Measurements from ENCODE around the gene TPCN2. TPM values are rescaled to one million over a fixed set of nuclear protein-coding genes. Genes with fewer than 3 reads are reported as not detected.
"Not testable (repeated sequence)": the region's sequence is repeated elsewhere in the genome, so short reads cannot be mapped to it uniquely, and the experiment has no call there.

Gene TPCN2
- total and polyA plus RNA-seq, 11 donors = 4.1 to 17.6 (median 7.5) TPM

DNA sequence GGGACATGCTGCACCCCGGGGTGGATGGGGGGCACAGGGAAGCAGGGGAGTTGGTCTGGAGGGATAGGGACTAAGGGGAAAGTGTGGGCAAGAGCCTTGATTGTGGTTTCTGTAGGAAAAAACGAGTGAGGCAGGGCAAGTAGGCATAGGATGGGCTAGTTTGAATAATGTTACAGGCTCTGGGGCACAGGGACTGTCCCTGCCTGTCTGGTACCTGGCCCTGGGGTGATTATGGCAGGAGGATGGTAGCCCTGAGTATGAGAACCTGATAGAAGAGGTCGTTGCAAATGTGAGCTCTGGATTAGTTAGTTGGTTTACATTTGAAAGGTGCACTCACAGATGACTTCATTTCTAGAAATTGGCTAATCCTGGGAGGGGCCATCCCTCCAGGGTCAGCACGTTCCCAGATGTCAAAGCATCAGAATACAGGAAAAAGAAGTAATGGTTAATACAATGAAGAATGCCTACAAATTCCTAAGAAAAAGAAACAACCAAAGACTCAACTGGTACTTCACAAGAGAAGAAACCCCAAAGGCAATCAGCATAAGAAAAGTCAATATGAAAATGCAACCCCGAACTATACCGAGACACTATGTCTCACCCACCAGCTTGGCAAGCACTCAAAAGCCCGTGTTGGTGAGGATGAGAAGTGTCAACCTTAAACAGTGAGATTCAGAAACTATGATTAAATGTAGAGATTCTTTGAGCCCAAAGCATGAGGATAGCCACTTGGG is 95.8 kb downstream of the TPCN2 start:
- H3K27ac ChIP-seq = no peak overlapping the region
- H3K4me1 ChIP-seq = no peaks in the 10 kb centered on the region
- TF ChIP-seq, protein P1, sequence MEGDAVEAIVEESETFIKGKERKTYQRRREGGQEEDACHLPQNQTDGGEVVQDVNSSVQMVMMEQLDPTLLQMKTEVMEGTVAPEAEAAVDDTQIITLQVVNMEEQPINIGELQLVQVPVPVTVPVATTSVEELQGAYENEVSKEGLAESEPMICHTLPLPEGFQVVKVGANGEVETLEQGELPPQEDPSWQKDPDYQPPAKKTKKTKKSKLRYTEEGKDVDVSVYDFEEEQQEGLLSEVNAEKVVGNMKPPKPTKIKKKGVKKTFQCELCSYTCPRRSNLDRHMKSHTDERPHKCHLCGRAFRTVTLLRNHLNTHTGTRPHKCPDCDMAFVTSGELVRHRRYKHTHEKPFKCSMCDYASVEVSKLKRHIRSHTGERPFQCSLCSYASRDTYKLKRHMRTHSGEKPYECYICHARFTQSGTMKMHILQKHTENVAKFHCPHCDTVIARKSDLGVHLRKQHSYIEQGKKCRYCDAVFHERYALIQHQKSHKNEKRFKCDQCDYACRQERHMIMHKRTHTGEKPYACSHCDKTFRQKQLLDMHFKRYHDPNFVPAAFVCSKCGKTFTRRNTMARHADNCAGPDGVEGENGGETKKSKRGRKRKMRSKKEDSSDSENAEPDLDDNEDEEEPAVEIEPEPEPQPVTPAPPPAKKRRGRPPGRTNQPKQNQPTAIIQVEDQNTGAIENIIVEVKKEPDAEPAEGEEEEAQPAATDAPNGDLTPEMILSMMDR (IDR thresholded peaks at IDR 0.05) = no peak
- no peak for TF ChIP-seq POLR2A (IDR thresholded peaks at IDR 0.05)
- no peaks in the 10 kb centered on the region for H3K27me3 ChIP-seq
- DNase-seq = no peak
- intact Hi-C loops (cut with DNase I) = no loop called here
- WGBS, 4 donors = 79 to 84% (median 81%) methylated on average over 7 of the region's 7 CpGs
- no peak overlapping the region for H3K4me3 ChIP-seq
- no peaks in the 10 kb centered on the region for H3K36me3 ChIP-seq
- H3K9me3 ChIP-seq = peaks cover 0 to 28% (median 12%) of the 10 kb centered on the region in 12 donors
- no peak for ATAC-seq

DNA sequence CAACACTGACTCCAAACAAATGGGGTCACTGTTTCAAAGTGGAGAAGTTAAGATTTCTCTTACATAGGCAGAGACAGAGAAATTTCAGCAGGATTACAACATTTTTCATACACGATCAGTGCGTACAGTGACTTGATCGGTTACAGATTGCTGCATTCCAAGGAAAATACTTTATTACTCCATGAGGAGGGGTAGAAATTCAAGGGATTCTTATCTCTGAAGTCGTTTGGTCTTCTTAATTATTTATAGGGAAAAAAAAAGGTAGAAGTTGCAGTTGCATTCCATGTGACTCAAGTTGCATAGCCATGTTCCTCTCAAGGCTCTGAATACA is 96.3 kb downstream of the TPCN2 start:
- WGBS, 4 donors = 76 to 85% (median 79%) methylated on average over 4 of the region's 4 CpGs

DNA sequence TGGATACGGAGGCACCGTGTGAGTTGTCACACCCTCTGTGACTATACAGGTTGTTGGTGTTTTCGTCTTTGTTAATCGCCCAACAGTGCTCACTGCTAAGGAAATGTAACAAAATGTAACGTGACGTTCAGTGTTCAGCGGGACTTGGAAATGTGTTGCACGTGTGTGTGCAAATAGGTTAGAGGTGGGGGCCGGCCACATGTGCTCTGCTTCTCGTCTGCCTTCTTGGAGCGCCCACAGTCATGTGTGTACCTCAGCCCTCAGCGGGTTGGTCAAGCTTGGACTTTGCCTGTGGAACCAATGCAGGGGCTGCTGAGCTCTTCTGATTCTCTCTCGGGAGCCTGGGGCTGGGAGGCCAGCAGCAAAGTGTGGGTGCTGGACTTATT is 99.6 kb downstream of the TPCN2 start:
- TF ChIP-seq, protein P1 (IDR thresholded peaks at IDR 0.05) = no peak
- no peak for TF ChIP-seq POLR2A (IDR thresholded peaks at IDR 0.05)
- intact Hi-C loops (cut with DNase I) = no loop called here
- no peak for ATAC-seq
- no peak overlapping the region for H3K27ac ChIP-seq
- H3K9me3 ChIP-seq = peaks cover 0 to 30% (median 12%) of the 10 kb centered on the region in 12 donors
- WGBS, 4 donors = 92 to 98% (median 95%) methylated on average over 13 of the region's 13 CpGs
- no peaks in the 10 kb centered on the region for H3K27me3 ChIP-seq
- no peak for DNase-seq
- peaks cover 0 to 10% (median 0%) of the 10 kb centered on the region in 12 donors for H3K4me1 ChIP-seq
- H3K36me3 ChIP-seq = no peaks in the 10 kb centered on the region
- H3K4me3 ChIP-seq = no peak overlapping the region

More for the DNA sequence above, 96.3 kb downstream of the TPCN2 start:
- H3K27ac ChIP-seq = no peak overlapping the region
- no peaks in the 10 kb centered on the region for H3K36me3 ChIP-seq
- H3K9me3 ChIP-seq = peaks cover 0 to 28% (median 12%) of the 10 kb centered on the region in 12 donors
- no peak for TF ChIP-seq POLR2A (IDR thresholded peaks at IDR 0.05)
- TF ChIP-seq, protein P1 (IDR thresholded peaks at IDR 0.05) = no peak
- ATAC-seq (no peak), DNase-seq (no peak)
- intact Hi-C loops (cut with DNase I) = no loop called here
- no peaks in the 10 kb centered on the region for H3K27me3 ChIP-seq
- no peaks in the 10 kb centered on the region for H3K4me1 ChIP-seq
- H3K4me3 ChIP-seq = no peak overlapping the region

DNA sequence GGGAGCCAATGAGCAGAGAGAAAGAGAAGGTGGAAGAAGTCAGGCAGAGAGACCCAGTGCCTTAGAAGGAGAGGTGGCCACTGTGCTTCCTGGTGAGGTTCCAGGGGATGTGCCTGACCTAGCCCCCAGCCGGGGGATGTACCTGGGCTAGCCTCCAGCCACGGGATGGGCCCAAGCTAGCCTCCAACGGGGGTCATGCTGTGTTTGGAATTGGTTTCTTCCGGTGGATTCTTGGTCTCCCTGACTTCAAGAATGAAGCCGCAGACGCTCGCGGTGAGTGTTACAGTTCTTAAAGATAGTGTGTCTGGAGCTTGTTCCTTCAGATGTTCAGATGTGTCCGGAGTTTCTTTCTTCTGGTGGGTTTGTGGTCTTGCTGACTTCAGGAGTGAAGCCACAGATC is 100.1 kb downstream of the TPCN2 start:
- no peak overlapping the region for H3K27ac ChIP-seq
- no peaks in the 10 kb centered on the region for H3K36me3 ChIP-seq
- ATAC-seq = no peak
- peaks cover 0 to 13% (median 0%) of the 10 kb centered on the region in 12 donors for H3K4me1 ChIP-seq
- peaks cover 0 to 30% (median 12%) of the 10 kb centered on the region in 12 donors for H3K9me3 ChIP-seq
- intact Hi-C loops (cut with DNase I) = no loop called here
- DNase-seq = no peak
- H3K27me3 ChIP-seq = no peaks in the 10 kb centered on the region
- WGBS, 4 donors = 88 to 97% (median 91%) methylated on average over 8 to 9 of the region's 9 CpGs
- TF ChIP-seq POLR2A (IDR thresholded peaks at IDR 0.05) = no peak
- TF ChIP-seq, protein P1 (IDR thresholded peaks at IDR 0.05) = no peak
- no peak overlapping the region for H3K4me3 ChIP-seq

- H3K27me3 ChIP-seq, DNase-seq, H3K4me3 ChIP-seq, H3K36me3 ChIP-seq, ATAC-seq, H3K27ac ChIP-seq: not testable (repeated sequence)
- intact Hi-C loops (cut with DNase I) = loop anchor here in 1 of 10 donors (5.0 kb wide), 1 partner anchor 148 kb away; no protein-coding TSS in a partner anchor
- Histone ChIP-seq H3K4me1 (peaks cover 0 to 19% (median 3%) of the 10 kb centered on the region in 12 donors), H3K9me3 (peaks cover 0 to 30% (median 12%) of the 10 kb centered on the region in 12 donors)
- 86 to 95% (median 92%) methylated on average over 11 of the region's 11 CpGs for WGBS, 4 donors
These were observed 100.8 kb downstream of the TPCN2 start for GRCh38 chr11:69149338-69150045.

Measured in heart left ventricle (tissue), 16 donors.